ENCODE results near the gene ANKRD29. TPM values are rescaled to one million over a fixed set of nuclear protein-coding genes. Genes with fewer than 3 reads are reported as not detected.
A peak's percentile ranks its signal among the peaks of the same experiment; 100 is the strongest.

The ANKRD29 gene
- total and polyA plus RNA-seq, 8 donors: 1.2 to 150 (median 10.6) TPM

GRCh38 chr18:23631312-23631711 lies 31.4 kb downstream of the ANKRD29 start:
- TF ChIP-seq, protein P1, sequence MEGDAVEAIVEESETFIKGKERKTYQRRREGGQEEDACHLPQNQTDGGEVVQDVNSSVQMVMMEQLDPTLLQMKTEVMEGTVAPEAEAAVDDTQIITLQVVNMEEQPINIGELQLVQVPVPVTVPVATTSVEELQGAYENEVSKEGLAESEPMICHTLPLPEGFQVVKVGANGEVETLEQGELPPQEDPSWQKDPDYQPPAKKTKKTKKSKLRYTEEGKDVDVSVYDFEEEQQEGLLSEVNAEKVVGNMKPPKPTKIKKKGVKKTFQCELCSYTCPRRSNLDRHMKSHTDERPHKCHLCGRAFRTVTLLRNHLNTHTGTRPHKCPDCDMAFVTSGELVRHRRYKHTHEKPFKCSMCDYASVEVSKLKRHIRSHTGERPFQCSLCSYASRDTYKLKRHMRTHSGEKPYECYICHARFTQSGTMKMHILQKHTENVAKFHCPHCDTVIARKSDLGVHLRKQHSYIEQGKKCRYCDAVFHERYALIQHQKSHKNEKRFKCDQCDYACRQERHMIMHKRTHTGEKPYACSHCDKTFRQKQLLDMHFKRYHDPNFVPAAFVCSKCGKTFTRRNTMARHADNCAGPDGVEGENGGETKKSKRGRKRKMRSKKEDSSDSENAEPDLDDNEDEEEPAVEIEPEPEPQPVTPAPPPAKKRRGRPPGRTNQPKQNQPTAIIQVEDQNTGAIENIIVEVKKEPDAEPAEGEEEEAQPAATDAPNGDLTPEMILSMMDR (IDR thresholded peaks at IDR 0.05): no peak
- TF ChIP-seq POLR2A (IDR thresholded peaks at IDR 0.05) (no peak), POLR2AphosphoS5 (IDR thresholded peaks at IDR 0.05) (no peak), EP300 (IDR thresholded peaks at IDR 0.05) (no peak)
- H3K4me1 ChIP-seq: peaks cover 5 to 38% (median 17%) of the 10 kb centered on the region in 4 donors
- H3K27me3 ChIP-seq: no peaks in the 10 kb centered on the region
- no peak overlapping the region for H3K4me3 ChIP-seq
- no peak overlapping the region for H3K27ac ChIP-seq
- H3K9me3 ChIP-seq: no peaks in the 10 kb centered on the region
- no peak for DNase-seq
- 95 to 98% (median 96%) methylated on average over 5 of the region's 5 CpGs for WGBS, 5 donors
- H3K36me3 ChIP-seq: no peaks in the 10 kb centered on the region
- intact Hi-C loops (cut with DNase I; ENCODE audit: low total_unique reads): no loop called here

GRCh38 chr18:23629444-23629946 lies 33.2 kb downstream of the ANKRD29 start:
- H3K27ac ChIP-seq: peak overlapping the region in 4 of 5 donors; percentile 41 to 63 (median 49)
- peak; percentile 62 to 64 for DNase-seq
- 28 to 51% (median 43%) methylated on average over 4 of the region's 4 CpGs for WGBS, 5 donors
- no peak overlapping the region for H3K4me3 ChIP-seq
- intact Hi-C loops (cut with DNase I; ENCODE audit: low total_unique reads): loop anchor here (10.0 kb wide), 1 partner anchor 65 kb away; no protein-coding TSS in a partner anchor
- TF ChIP-seq POLR2AphosphoS5 (IDR thresholded peaks at IDR 0.05): peak in 1 of 3 donors; percentile 53
- TF ChIP-seq, protein P1 (IDR thresholded peaks at IDR 0.05): no peak
- H3K9me3 ChIP-seq: no peaks in the 10 kb centered on the region
- peaks cover 5 to 46% (median 18%) of the 10 kb centered on the region in 4 donors for H3K4me1 ChIP-seq
- H3K27me3 ChIP-seq: no peaks in the 10 kb centered on the region
- no peaks in the 10 kb centered on the region for H3K36me3 ChIP-seq

- Histone ChIP-seq H3K36me3 (no peaks in the 10 kb centered on the region), H3K27me3 (no peaks in the 10 kb centered on the region), H3K27ac (peak overlapping the region in 4 of 5 donors; percentile 6 to 67 (median 35)), H3K9me3 (no peaks in the 10 kb centered on the region), H3K4me3 (no peak overlapping the region), H3K4me1 (peaks cover 5 to 46% (median 18%) of the 10 kb centered on the region in 4 donors)
- no peak for TF ChIP-seq POLR2A (IDR thresholded peaks at IDR 0.05)
- no peak for TF ChIP-seq EP300 (IDR thresholded peaks at IDR 0.05)
- TF ChIP-seq, protein P1 (IDR thresholded peaks at IDR 0.05): no peak
- no peak for TF ChIP-seq POLR2AphosphoS5 (IDR thresholded peaks at IDR 0.05)
- intact Hi-C loops (cut with DNase I; ENCODE audit: low total_unique reads): loop anchor here (10.0 kb wide), 1 partner anchor 67 kb away; no protein-coding TSS in a partner anchor
- no peak for DNase-seq
Measured at GRCh38 chr18:23627970-23628369, 34.7 kb downstream of the ANKRD29 start.

GRCh38 chr18:23627321-23627720 lies 35.4 kb downstream of the ANKRD29 start:
- Histone ChIP-seq H3K36me3 (no peaks in the 10 kb centered on the region), H3K27ac (peak overlapping the region in 3 of 5 donors; percentile 6 to 67 (median 40)), H3K4me3 (no peak overlapping the region), H3K4me1 (peaks cover 5 to 46% (median 18%) of the 10 kb centered on the region in 4 donors), H3K9me3 (no peaks in the 10 kb centered on the region), H3K27me3 (no peaks in the 10 kb centered on the region)
- 23 to 37% (median 34%) methylated on average over 3 of the region's 3 CpGs for WGBS, 5 donors
- TF ChIP-seq POLR2AphosphoS5 (IDR thresholded peaks at IDR 0.05) (peak in 2 of 3 donors; percentile 16 to 81), POLR2A (IDR thresholded peaks at IDR 0.05) (no peak), EP300 (IDR thresholded peaks at IDR 0.05) (no peak)
- TF ChIP-seq, protein P1 (IDR thresholded peaks at IDR 0.05): no peak
- DNase-seq: peak in 1 of 2 donors; percentile 73
- intact Hi-C loops (cut with DNase I; ENCODE audit: low total_unique reads): loop anchor here (10.0 kb wide), 1 partner anchor 67 kb away; no protein-coding TSS in a partner anchor

All from stomach (tissue), 9 donors.